HEK293T (cell line): ENCODE data around the gene ARRDC1.

ENCODE experiments used
- ARNT ChIP-seq: fragments of 450-650 bp; IDR thresholded peaks from 2 replicates; pipeline ENCODE4 v1.6.1; 2017; ENCODE audit warnings: mild to moderate bottlenecking
- BHLHE40 ChIP-seq: fragments of 450-650 bp; IDR thresholded peaks from 2 replicates; pipeline ENCODE4 v1.6.1; 2016; ENCODE audit warnings: mild to moderate bottlenecking, moderate library complexity, borderline replicate concordance
- CTBP1 ChIP-seq: fragments of 450-650 bp; IDR thresholded peaks from 2 replicates; pipeline ENCODE4 v1.6.1; 2016; ENCODE audit warnings: borderline replicate concordance
- FOXA1 ChIP-seq: fragments of 450-650 bp; IDR thresholded peaks from 2 replicates; pipeline ENCODE4 v1.6.1; 2016; ENCODE audit warnings: mild to moderate bottlenecking
- FOXK2 ChIP-seq: fragments of 450-650 bp; IDR thresholded peaks from 2 replicates; pipeline ENCODE4 v1.6.1; 2016; ENCODE audit warnings: mild to moderate bottlenecking
- FOXM1 ChIP-seq: fragments of 450-650 bp; IDR thresholded peaks from 2 replicates; pipeline ENCODE4 v1.6.1; 2017; ENCODE audit warnings: mild to moderate bottlenecking, borderline replicate concordance
- L3MBTL2 ChIP-seq: fragments of 450-650 bp; conservative IDR thresholded peaks from 2 replicates; pipeline ENCODE4 v1.6.1; 2016; ENCODE audit warnings: mild to moderate bottlenecking
- NFRKB ChIP-seq: fragments of 450-650 bp; IDR thresholded peaks from 2 replicates; pipeline ENCODE4 v1.6.1; 2016; ENCODE audit warnings: mild to moderate bottlenecking, moderate library complexity
- PKNOX1 ChIP-seq: fragments of 450-650 bp; IDR thresholded peaks from 2 replicates; pipeline ENCODE4 v1.6.1; 2016
- SP1 ChIP-seq: fragments of 450-650 bp; IDR thresholded peaks from 2 replicates; pipeline ENCODE4 v1.6.1; 2017
- SUZ12 ChIP-seq: fragments of 450-650 bp; IDR thresholded peaks from 2 replicates; pipeline ENCODE4 v1.6.1; 2016; ENCODE audit warnings: mild to moderate bottlenecking

DNA sequence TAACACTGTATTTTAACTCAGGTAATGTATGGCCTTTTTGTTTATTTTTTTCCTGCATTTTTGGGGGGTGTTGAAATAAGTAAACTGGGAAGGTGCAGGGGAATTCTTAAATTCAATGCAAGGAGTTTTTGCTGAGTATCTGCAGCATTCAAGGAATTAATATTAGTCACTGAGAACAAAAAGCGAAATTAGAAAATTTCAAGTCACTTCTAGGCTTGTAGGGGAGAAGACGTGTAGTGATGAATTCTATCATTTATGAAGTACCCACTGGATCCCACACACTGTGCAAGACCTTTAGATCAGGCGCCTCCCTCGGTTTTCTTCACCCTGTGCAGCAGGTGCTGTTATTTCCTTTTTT, 14.5 kb downstream of the ARRDC1 start:
- TF ChIP-seq PKNOX1 (no peak), NFRKB (no peak), L3MBTL2 (no peak), FOXA1 (no peak), CTBP1 (no peak), FOXM1 (no peak), SUZ12 (no peak), SP1 (no peak), BHLHE40 (no peak), FOXK2 (no peak), ARNT (no peak)
